Large intestine (tissue), 3 donors: ENCODE data around the gene CHRND. TPM values are rescaled to one million over a fixed set of nuclear protein-coding genes. Genes with fewer than 3 reads are reported as not detected.

Source experiments
- DNase-seq, 2 donors: peaks; one replicate each; pipeline versions ENCODE4 v3.0.0 to v3.0.0-alpha.2; 2013
- H3K27ac ChIP-seq: one replicate; pipeline ENCODE4 v1.5.1; 2013; ENCODE audit warnings: low read length
- H3K27me3 ChIP-seq: 2 replicates; pipeline ENCODE4 v1.6.1; 2013; ENCODE audit warnings: low read length; ENCODE audit not compliant: control insufficient read depth, insufficient read depth
- H3K36me3 ChIP-seq: 2 replicates; pipeline ENCODE4 v1.6.1; 2013; ENCODE audit warnings: low read length; ENCODE audit not compliant: control insufficient read depth, insufficient read depth
- H3K4me1 ChIP-seq: one replicate; pipeline ENCODE4 v1.6.1; 2013; ENCODE audit warnings: low read length; ENCODE audit not compliant: control insufficient read depth, insufficient read depth
- H3K4me3 ChIP-seq: one replicate; pipeline ENCODE4 v1.5.1; 2013; ENCODE audit warnings: low read length
- H3K9me3 ChIP-seq: one replicate; pipeline ENCODE4 v1.6.1; 2013; ENCODE audit warnings: mild to moderate bottlenecking, low read depth, low read length, moderate library complexity; ENCODE audit not compliant: control insufficient read depth
- WGBS: methylation state at CpG from one replicate; pipeline ENCODE4 v1.1.5; 2013; ENCODE audit warnings: low lambda C conversion rate; ENCODE audit not compliant: insufficient coverage; 5-methylcytosine and 5-hydroxymethylcytosine counted together
- polyA plus RNA-seq: library from polyadenylated mRNA; unstranded; fragments of 120-200 nt; gene quantifications from one replicate; pipeline ENCODE4 v1.2.1, GENCODE V29; 2013

The CHRND gene
- polyA plus RNA-seq, 1 donor, result 0.27 TPM

GRCh38 chr2:232544674-232545073, 18.7 kb downstream of the CHRND start:
- H3K9me3 ChIP-seq, result peaks cover 13% of the 10 kb centered on the region
- H3K27ac ChIP-seq, result no peak overlapping the region
- no CpG with 5 or more reads among the region's 6 CpGs for WGBS
- H3K27me3 ChIP-seq, result peaks cover 4% of the 10 kb centered on the region
- H3K36me3 ChIP-seq, result peaks cover 14% of the 10 kb centered on the region
- peaks cover 3% of the 10 kb centered on the region for H3K4me1 ChIP-seq
- no peak for DNase-seq
- no peak overlapping the region for H3K4me3 ChIP-seq

- Histone ChIP-seq H3K9me3 (peaks cover 15% of the 10 kb centered on the region), H3K4me1 (peaks cover 1% of the 10 kb centered on the region), H3K27me3 (no peaks in the 10 kb centered on the region), H3K27ac (no peak overlapping the region), H3K4me3 (no peak overlapping the region), H3K36me3 (peaks cover 14% of the 10 kb centered on the region)
- 33% methylated on average over 1 of the region's 17 CpGs for WGBS
- DNase-seq, result no peak
Observed at GRCh38 chr2:232545511-232546375, 19.8 kb downstream of the CHRND start.

- Histone ChIP-seq H3K4me1 (peaks cover 6% of the 10 kb centered on the region), H3K27me3 (no peaks in the 10 kb centered on the region), H3K36me3 (peaks cover 14% of the 10 kb centered on the region), H3K9me3 (peaks cover 15% of the 10 kb centered on the region), H3K4me3 (no peak overlapping the region), H3K27ac (no peak overlapping the region)
- no CpG with 5 or more reads among the region's 6 CpGs for WGBS
- no peak for DNase-seq
Observed at GRCh38 chr2:232547991-232548390, 22.0 kb downstream of the CHRND start.

- H3K4me3 ChIP-seq, result peak overlapping the region; percentile 95
- peaks cover 6% of the 10 kb centered on the region for H3K4me1 ChIP-seq
- peaks cover 22% of the 10 kb centered on the region for H3K36me3 ChIP-seq
- peak in 1 of 2 donors; percentile 28 for DNase-seq
- WGBS, result 70% methylated on average over 2 of the region's 21 CpGs
- H3K27me3 ChIP-seq, result no peaks in the 10 kb centered on the region
- H3K9me3 ChIP-seq, result peaks cover 8% of the 10 kb centered on the region
- H3K27ac ChIP-seq, result peak overlapping the region; percentile 99
Observed at GRCh38 chr2:232549655-232550353, 23.8 kb downstream of the CHRND start.

- H3K9me3 ChIP-seq, result peaks cover 8% of the 10 kb centered on the region
- H3K27ac ChIP-seq, result peak within 1 kb of the TSS; percentile 99
- no peaks in the 10 kb centered on the region for H3K27me3 ChIP-seq
- no CpG with 5 or more reads among the region's 81 CpGs for WGBS
- H3K4me1 ChIP-seq, result peaks cover 6% of the 10 kb centered on the region
- peaks cover 23% of the 10 kb centered on the region for H3K36me3 ChIP-seq
- peak; percentile 96 to 98 for DNase-seq
- H3K4me3 ChIP-seq, result peak within 1 kb of the TSS; percentile 95
Observed at GRCh38 chr2:232550354-232551249, 24.6 kb downstream of the CHRND start, which contains the start of the genes EIF4E2 and TIGD1. EIF4E2 (plus strand) TSS chr2:232550689; CDS start chr2:232550725, 36 bp downstream. TIGD1 (minus strand) TSS chr2:232550557; CDS start chr2:232549882, 675 bp downstream.

GRCh38 chr2:232551250-232551638, 25.3 kb downstream of the CHRND start:
- WGBS, result 33% methylated on average over 6 of the region's 7 CpGs
- Histone ChIP-seq H3K9me3 (peaks cover 8% of the 10 kb centered on the region), H3K4me1 (peaks cover 6% of the 10 kb centered on the region)

GRCh38 chr2:232551776-232552175, 25.8 kb downstream of the CHRND start:
- Histone ChIP-seq H3K27ac (no peak overlapping the region), H3K9me3 (peaks cover 8% of the 10 kb centered on the region), H3K4me3 (peak overlapping the region; percentile 95), H3K36me3 (peaks cover 23% of the 10 kb centered on the region), H3K4me1 (peaks cover 6% of the 10 kb centered on the region), H3K27me3 (no peaks in the 10 kb centered on the region)
- DNase-seq, result no peak
- no CpG with 5 or more reads among the region's 4 CpGs for WGBS

More at GRCh38 chr2:232551250-232551638, 25.3 kb downstream of the CHRND start:
- no peak for DNase-seq
- Histone ChIP-seq H3K27ac (peak overlapping the region; percentile 99), H3K4me3 (peak overlapping the region; percentile 95), H3K27me3 (no peaks in the 10 kb centered on the region), H3K36me3 (peaks cover 23% of the 10 kb centered on the region)

GRCh38 chr2:232556426-232556825, 30.5 kb downstream of the CHRND start:
- Histone ChIP-seq H3K4me1 (peaks cover 4% of the 10 kb centered on the region), H3K9me3 (no peaks in the 10 kb centered on the region), H3K27me3 (no peaks in the 10 kb centered on the region), H3K4me3 (no peak overlapping the region), H3K36me3 (peaks cover 34% of the 10 kb centered on the region), H3K27ac (no peak overlapping the region)
- DNase-seq, result no peak
- 81% methylated on average over 2 of the region's 3 CpGs for WGBS

GRCh38 chr2:232562515-232563151, 36.7 kb downstream of the CHRND start:
- H3K27ac ChIP-seq, result no peak overlapping the region
- no peak overlapping the region for H3K4me3 ChIP-seq
- no CpG with 5 or more reads among the region's 8 CpGs for WGBS
- H3K9me3 ChIP-seq, result no peaks in the 10 kb centered on the region
- peaks cover 67% of the 10 kb centered on the region for H3K36me3 ChIP-seq
- DNase-seq, result no peak
- no peaks in the 10 kb centered on the region for H3K4me1 ChIP-seq
- no peaks in the 10 kb centered on the region for H3K27me3 ChIP-seq
